Nephron progenitor cell (in vitro differentiated cells): ENCODE data around the gene CNOT6.

Source experiments
- DNase-seq: peaks from one replicate; pipeline ENCODE4 v3.0.0; 2021
- H3K27ac Mint-ChIP-seq: 2 replicates; pipeline ENCODE4 v1.8.0; 2021; ENCODE audit warnings: mild to moderate bottlenecking, moderate library complexity, mixed read lengths
- H3K27me3 Mint-ChIP-seq: 2 replicates; pipeline ENCODE4 v1.8.0; 2021; ENCODE audit warnings: mild to moderate bottlenecking, low read depth, mixed read lengths; ENCODE audit not compliant: poor library complexity
- H3K36me3 Mint-ChIP-seq: 2 replicates; pipeline ENCODE4 v1.8.0; 2021; ENCODE audit warnings: low read depth, mixed read lengths
- H3K4me1 Mint-ChIP-seq: 2 replicates; pipeline ENCODE4 v1.8.0; 2021; ENCODE audit warnings: mixed read lengths
- H3K4me3 Mint-ChIP-seq: 2 replicates; pipeline ENCODE4 v1.8.0; 2021; ENCODE audit warnings: mild to moderate bottlenecking, moderate library complexity, mixed read lengths
- H3K9me3 Mint-ChIP-seq: 2 replicates; pipeline ENCODE4 v1.8.0; 2021; ENCODE audit warnings: mild to moderate bottlenecking, moderate library complexity, mixed read lengths
- TF ChIP-seq, protein P1 (sequence below): fragments of 200-600 bp; sonication (generic); IDR thresholded peaks from 2 replicates; pipeline ENCODE4 v1.5.0; 2021; ENCODE audit warnings: antibody characterized with exemption

The CNOT6 gene

DNA sequence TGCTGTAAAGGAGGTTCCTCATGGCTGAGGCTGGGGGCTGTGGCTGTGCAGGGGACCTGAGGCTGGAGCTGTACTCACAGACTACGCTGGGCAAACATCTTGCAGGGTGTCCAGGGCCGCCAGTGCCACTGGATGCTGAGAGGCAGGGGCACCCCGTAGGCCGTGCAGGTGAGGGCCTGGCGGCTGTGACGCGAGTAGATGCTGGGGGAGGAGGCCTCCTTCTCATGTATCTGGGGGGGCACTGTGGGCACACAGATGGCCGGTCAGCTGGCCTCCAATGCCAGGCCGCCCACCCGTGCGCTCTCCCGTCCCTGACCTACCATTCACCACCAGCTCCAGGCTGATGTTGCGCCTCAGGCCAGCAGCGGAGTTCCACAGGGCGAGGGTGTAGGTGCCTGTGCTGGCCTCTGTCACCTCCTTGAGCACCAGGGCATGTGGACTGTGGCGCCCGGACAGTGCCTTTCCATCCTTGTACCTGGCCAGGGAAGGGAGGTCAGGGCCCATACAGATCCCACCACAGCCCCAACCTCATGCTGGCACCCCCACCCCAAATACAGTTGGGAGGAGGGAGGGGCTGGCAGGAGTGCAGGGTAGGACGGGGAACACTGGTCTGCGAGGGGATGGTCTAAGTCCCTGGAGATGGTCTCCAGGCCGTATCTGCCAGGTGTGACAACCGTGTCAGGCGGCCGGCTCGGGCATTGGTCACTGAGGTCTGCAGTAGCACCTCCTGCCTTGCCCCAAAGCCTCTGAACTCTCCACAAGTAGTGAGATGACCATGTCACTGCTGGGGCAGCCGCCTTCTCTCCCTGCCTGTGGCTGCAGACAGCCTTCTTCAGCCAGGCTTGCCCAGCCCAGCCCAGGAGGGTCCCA is 131.8 kb downstream of the CNOT6 start:
- H3K27ac Mint-ChIP-seq: no peak overlapping the region
- H3K36me3 Mint-ChIP-seq: no peaks in the 10 kb centered on the region
- H3K9me3 Mint-ChIP-seq: no peaks in the 10 kb centered on the region
- no peak overlapping the region for H3K4me3 Mint-ChIP-seq
- peaks cover 9% of the 10 kb centered on the region for H3K27me3 Mint-ChIP-seq
- DNase-seq: no peak
- H3K4me1 Mint-ChIP-seq: peaks cover 21% of the 10 kb centered on the region
- TF ChIP-seq, protein P1, sequence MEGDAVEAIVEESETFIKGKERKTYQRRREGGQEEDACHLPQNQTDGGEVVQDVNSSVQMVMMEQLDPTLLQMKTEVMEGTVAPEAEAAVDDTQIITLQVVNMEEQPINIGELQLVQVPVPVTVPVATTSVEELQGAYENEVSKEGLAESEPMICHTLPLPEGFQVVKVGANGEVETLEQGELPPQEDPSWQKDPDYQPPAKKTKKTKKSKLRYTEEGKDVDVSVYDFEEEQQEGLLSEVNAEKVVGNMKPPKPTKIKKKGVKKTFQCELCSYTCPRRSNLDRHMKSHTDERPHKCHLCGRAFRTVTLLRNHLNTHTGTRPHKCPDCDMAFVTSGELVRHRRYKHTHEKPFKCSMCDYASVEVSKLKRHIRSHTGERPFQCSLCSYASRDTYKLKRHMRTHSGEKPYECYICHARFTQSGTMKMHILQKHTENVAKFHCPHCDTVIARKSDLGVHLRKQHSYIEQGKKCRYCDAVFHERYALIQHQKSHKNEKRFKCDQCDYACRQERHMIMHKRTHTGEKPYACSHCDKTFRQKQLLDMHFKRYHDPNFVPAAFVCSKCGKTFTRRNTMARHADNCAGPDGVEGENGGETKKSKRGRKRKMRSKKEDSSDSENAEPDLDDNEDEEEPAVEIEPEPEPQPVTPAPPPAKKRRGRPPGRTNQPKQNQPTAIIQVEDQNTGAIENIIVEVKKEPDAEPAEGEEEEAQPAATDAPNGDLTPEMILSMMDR: no peak

DNA sequence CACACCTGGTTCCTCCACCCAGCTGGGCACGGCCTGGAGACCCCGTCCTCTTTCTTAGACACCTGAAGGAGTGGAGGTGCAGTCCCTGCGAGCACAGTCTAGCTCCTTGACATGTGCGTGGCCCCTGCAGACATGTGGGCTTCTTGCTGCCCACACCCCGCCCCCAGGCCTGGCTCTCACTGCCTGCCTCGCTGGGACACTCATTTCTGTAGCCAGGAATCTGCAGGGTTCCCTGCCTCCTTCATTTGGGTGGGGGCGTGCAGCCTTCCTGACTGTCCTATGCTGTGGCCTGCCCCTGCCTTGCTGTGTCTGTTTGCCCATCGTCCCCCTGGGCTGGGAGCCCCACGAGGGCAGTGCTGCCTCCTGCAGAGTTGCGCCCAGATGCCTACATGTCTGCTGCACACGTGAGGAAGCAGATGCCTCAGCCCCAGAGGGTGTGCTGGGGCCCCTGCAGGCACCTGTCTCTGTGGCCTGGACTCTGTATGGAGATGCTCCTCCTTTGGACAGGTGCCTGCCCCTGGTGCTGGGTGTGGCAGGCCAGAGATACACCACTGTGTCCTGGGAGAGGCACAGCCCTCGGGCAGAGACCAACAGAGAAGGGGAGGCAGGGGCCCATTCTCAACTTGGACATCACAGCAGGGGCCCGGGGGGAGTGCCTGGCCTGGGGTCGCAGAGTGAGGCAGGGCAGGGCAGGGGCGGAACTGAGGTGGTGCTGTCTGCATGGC is 132.6 kb downstream of the CNOT6 start:
- TF ChIP-seq, protein P1: no peak
- H3K4me1 Mint-ChIP-seq: peaks cover 21% of the 10 kb centered on the region
- DNase-seq: no peak
- H3K36me3 Mint-ChIP-seq: no peaks in the 10 kb centered on the region
- H3K9me3 Mint-ChIP-seq: no peaks in the 10 kb centered on the region
- peaks cover 6% of the 10 kb centered on the region for H3K27me3 Mint-ChIP-seq
- H3K4me3 Mint-ChIP-seq: no peak overlapping the region
- no peak overlapping the region for H3K27ac Mint-ChIP-seq

DNA sequence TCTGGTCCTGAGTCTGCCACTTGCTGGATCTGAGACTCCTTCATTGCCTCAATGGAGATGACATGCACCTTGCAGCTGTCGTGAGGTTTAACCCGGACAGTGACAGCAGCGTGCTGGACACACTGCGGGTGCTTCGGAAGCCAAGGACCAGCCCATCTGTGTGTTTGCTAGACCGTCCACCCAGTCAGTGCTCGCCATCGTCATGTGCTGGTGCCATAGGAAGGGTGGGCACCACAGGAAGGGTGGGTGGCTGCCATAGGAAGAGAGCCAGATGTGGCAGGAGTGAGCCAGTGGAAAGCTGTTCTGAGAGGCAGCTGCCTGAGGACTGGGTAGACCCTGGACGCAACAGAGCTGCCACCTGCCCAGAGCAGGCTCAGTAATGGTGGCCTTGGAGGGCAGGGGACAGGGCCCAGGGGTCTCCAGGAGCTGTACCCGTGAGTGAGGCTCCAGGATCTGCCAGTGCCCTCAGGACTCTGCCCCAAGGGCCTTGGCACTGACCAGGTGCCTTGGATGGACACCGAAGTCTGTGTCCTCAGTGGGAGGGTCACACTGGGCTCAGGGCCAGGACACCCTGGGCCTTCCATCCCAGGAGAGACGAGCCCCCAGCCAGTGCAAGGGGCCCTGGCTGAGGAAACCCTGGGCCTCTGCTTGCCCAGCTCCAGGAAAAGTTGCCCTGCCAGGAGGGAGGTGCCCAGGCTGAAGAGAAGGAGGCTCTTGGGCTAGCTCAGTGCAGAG is 133.4 kb downstream of the CNOT6 start:
- H3K27ac Mint-ChIP-seq: no peak overlapping the region
- H3K4me3 Mint-ChIP-seq: no peak overlapping the region
- peaks cover 6% of the 10 kb centered on the region for H3K27me3 Mint-ChIP-seq
- H3K4me1 Mint-ChIP-seq: peaks cover 27% of the 10 kb centered on the region
- H3K36me3 Mint-ChIP-seq: no peaks in the 10 kb centered on the region
- DNase-seq: no peak
- TF ChIP-seq, protein P1: no peak
- no peaks in the 10 kb centered on the region for H3K9me3 Mint-ChIP-seq
